ENCODE data around the gene FAM156B. TPM values are rescaled to one million over a fixed set of nuclear protein-coding genes. Genes with fewer than 3 reads are reported as not detected.
"Not testable (repeated sequence)": the region's sequence is repeated elsewhere in the genome, so short reads cannot be mapped to it uniquely, and the experiment has no call there.

FAM156B gene, protein sequence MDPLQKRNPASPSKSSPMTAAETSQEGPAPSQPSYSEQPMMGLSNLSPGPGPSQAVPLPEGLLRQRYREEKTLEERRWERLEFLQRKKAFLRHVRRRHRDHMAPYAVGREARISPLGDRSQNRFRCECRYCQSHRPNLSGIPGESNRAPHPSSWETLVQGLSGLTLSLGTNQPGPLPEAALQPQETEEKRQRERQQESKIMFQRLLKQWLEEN
- 10 to 100 TPM in 1 of 6 experiments, 1 to 10 TPM in 5; 2.6 to 12.4 (median 4.0) TPM for total RNA-seq
- long read RNA-seq, partial matches to known transcripts, result 0 of 1 reads
- long read RNA-seq, other reads (novel, unspliced or antisense), result 0 of 1 reads

DNA sequence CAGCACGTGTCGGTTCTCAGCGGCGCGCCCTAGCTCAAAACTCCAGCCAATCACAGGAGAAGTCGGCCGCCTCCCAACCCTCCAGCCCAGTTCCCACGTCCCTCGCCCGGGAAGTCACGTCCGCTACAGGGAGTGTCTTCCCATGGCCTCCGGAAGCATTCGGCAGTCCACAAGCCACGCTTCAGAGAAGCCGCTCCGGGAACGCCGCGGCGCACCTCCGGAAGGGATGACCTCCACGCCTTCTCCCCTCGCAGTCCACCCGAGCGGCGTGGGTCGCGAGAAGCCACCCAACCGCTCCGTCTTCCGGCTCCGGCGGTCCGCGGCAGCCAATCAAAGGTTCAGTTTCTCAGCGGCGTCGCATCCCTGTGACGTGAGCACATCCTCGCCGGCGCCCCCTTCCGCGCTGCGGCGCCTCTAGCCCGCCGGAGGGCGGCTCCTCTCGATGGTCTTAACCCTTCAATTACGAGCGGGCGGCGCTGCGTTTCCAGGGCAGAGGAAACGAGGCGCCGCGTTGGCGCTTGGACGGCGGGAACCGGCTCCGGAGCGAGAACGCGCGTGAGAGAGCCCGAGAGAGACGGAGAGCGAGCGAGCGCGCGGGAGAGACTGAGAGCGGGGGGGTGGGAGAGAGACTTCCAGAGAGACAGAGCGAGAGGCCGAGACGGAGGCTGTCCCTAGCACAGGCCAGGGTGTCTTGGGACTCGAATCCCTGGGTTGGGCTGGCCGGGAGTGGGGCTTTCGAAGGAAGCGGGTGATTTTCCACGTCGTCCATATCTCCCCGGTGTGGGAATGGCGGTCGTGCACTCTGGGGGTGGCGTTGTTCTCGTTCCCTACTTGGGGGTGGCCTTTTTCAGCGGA is at the start of gene FAM156B:
Gene FAM156B (plus strand): TSS at position 476 of the 855 bp plus-strand sequence. CDS start 9,896 bp downstream, outside the sequence.
- H3K36me3 ChIP-seq; H3K27me3 ChIP-seq; H3K9me3 ChIP-seq; H3K4me1 ChIP-seq; H3K27ac ChIP-seq; H3K4me3 ChIP-seq; intact Hi-C loops (cut with DNase I); DNase-seq: not testable (repeated sequence)
- ATAC-seq, result peak; percentile 88 to 94 (median 92)
- no CpG with 5 or more reads among the region's 92 CpGs for whole genome bisulfite sequencing (ENCODE audit: insufficient coverage, low coverage, low lambda C conversion rate, missing lambda C conversion rate)

DNA sequence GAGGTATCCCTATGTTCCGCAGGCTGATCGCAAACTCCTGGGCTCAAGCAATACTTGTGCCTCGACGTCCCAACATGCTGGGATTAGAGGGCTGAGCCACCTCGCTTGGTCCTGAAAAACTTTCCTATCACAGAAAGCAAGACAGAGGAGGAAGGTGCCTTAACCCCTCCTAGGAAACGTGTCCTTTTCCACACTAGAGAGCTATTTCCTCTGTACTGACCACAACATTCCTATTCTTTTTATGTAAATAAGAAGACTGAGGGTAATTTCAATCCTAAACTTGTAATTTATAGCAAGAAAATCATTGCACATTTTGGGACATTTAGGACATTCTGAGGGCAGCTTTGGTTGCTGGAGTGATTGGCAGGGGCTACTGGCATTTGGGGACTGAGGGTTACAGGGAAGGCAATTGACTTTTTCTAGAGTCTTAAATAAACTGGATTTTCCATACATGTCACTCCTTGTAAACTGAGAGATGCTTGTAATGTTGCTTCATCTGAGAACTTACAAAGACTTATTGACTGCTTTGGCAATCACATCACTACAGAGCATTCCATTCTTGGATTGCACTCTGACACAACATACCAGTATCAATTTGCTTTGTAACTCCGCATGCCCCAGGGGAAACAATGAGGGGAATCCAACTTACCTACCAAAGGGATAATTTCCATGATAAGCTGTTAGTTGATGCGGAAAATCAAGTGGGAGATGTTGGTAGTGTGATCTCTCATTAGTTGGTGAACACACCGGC is 44.8 kb upstream of the FAM156B start:
- intact Hi-C loops (cut with DNase I), result no loop called here
- Histone ChIP-seq H3K36me3 (no peaks in the 10 kb centered on the region), H3K4me1 (no peaks in the 10 kb centered on the region), H3K9me3 (no peaks in the 10 kb centered on the region), H3K27me3 (no peaks in the 10 kb centered on the region), H3K4me3 (no peak overlapping the region), H3K27ac (no peak overlapping the region)
- ATAC-seq (no peak), DNase-seq (no peak)
- TF ChIP-seq POLR2A (IDR thresholded peaks at IDR 0.05), result no peak
- TF ChIP-seq CTCF (IDR thresholded peaks at IDR 0.05), result no peak
- 69% methylated on average over 7 of the region's 9 CpGs for WGBS (ENCODE audit: insufficient coverage, low coverage, low lambda C conversion rate, missing lambda C conversion rate)

GRCh38 chrX:52856991-52857525 is 40.1 kb upstream of the FAM156B start:
- 40% methylated on average over 4 of the region's 4 CpGs for WGBS (ENCODE audit: insufficient coverage, low coverage, low lambda C conversion rate, missing lambda C conversion rate)
- H3K36me3 ChIP-seq; H3K4me1 ChIP-seq; intact Hi-C loops (cut with DNase I); ATAC-seq; H3K4me3 ChIP-seq; DNase-seq; H3K27ac ChIP-seq; H3K9me3 ChIP-seq; H3K27me3 ChIP-seq: not testable (repeated sequence)

GRCh38 chrX:52865343-52865998 is 31.7 kb upstream of the FAM156B start:
- H3K27ac ChIP-seq, result peak overlapping the region; percentile 35 to 53 (median 51)
- no peak for DNase-seq
- H3K4me3 ChIP-seq, result no peak overlapping the region
- no peak for TF ChIP-seq CTCF (IDR thresholded peaks at IDR 0.05)
- no peak for TF ChIP-seq POLR2A (IDR thresholded peaks at IDR 0.05)
- H3K27me3 ChIP-seq, result peaks cover 0 to 2% of the 10 kb centered on the region in 2 donors
- peak; percentile 60 to 75 (median 68) for ATAC-seq
- peaks cover 0 to 5% (median 0%) of the 10 kb centered on the region in 4 donors for H3K4me1 ChIP-seq
- intact Hi-C loops (cut with DNase I), result no loop called here
- 16% methylated on average over 6 of the region's 6 CpGs for whole genome bisulfite sequencing (ENCODE audit: insufficient coverage, low coverage, low lambda C conversion rate, missing lambda C conversion rate)
- no peaks in the 10 kb centered on the region for H3K36me3 ChIP-seq
- H3K9me3 ChIP-seq, result no peaks in the 10 kb centered on the region
